Measurements from ENCODE around the gene MCCC1.
"Not testable (repeated sequence)": the region's sequence is repeated elsewhere in the genome, so short reads cannot be mapped to it uniquely, and the experiment has no call there.

The MCCC1 gene

DNA sequence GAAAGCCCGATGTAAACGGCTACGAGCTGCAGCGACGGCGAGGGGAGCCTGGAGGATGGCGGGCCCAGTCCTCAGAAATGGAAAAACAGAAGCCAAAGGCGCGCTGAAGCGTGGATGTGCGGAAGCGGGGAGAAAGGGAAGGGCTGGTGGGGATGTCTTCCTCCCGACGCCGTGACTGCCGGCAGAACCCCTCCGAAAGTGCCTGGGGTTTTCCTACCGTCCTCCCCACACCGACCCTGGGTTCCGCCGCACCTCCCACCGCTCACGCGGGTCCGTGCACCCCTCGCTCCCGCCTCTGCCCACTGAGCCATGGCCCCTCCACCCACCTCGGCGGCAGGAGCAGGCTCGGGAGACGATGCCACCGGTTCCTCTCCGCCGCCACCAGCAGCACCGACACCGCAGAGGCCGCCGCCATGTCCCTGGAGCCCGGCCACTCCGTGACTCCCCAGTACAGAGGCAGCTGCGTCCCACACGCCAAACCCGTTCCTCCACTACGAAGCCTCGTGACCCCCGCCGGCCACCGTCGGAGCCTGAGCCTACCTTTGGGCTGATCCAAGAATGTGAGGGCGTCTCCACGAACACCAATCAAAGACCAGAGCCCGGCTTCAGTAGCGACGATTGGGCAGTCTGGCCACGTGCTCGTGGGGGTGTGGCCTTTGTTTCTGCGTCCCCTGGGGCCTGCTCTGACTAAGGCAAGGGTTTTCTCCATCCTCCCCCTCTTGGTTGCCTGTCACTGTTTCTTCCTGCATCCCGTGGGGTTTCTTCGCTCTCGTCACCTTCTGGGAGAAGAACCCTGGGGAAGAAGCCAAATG is at the start of gene MCCC1:
Gene MCCC1, minus strand, starts transcription at position 471 of the 812 bp plus-strand sequence. Its CDS starts 56 bp downstream, at position 415.
- peak; percentile 93 for FAIRE-seq

DNA sequence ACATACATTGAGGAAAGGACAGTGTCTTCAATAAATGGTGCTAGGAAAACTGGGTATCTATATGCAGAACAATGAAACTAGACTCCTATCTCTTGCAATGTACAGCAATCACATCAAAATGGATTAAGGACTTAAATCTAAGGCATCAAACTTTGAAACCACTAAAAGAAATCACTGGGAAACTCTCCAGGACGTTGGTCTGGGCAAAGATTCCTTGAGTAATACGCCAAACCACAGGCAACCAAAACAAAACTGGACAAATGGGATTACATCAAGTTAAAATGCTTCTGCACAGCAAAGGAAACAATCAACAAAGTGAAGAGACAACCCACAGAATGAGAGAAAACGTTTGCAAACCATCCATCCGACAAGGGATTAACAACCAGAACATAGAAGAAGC is 48.8 kb upstream of the MCCC1 start:
- no peak for FAIRE-seq

DNA sequence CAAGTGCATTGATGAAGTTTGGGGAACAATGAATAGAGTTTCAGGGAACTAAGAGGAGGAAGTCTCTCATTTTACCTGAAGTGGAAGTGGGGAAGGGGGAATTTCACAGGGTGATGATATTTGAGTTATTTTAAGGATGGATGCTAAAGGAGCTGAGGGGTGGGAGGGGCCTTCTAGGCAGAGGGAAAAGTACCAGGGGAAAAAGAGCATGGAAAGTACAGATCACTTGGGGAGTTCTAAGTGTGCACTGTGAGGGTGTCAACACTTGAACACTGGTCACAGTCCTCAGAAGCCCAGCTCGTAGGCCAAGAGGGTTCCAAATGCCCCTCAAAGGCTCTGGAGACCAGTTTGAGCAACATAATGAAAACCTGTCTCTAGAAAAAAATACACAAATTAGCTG is 45.1 kb upstream of the MCCC1 start:
- FAIRE-seq = no peak

DNA sequence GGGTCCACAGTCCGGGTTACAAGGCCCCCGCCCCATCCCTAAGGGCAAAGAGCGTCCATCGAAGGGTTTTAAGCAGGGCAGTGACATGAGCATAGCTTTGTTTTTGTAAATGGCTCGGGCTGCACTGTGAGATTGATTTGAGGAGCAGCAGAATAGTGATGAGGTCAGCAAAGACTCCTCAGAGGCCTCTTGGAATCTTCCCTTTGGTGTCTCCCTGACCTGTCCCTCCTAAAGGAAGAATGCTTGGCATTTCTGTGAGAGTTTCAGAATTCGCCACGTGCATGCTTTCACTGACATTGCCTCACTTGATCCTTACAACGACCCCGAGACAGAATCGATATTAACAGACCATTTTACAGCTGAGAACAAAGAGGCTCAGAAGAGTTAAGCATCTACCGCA is 42.9 kb upstream of the MCCC1 start:
- no peak for FAIRE-seq

DNA sequence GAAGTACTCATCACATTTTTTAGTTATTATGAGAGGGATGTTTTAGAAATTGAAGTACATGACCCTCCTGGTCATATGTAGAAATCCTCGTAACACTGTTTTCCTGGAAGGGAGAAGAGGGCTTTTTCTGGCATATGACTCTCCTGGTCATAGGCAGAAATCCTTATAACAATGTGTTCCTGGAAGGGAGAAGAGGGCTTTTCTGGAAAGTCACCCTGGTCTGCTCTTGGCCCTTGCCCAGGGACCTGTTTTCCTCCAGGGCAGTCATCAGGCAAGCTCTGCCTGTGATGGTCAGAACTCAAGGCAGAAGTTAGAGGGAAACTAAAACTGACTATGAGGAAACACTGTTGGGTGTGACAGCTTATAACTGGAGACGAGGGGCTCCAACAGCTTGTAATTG is 35.5 kb upstream of the MCCC1 start:
- FAIRE-seq = no peak

DNA sequence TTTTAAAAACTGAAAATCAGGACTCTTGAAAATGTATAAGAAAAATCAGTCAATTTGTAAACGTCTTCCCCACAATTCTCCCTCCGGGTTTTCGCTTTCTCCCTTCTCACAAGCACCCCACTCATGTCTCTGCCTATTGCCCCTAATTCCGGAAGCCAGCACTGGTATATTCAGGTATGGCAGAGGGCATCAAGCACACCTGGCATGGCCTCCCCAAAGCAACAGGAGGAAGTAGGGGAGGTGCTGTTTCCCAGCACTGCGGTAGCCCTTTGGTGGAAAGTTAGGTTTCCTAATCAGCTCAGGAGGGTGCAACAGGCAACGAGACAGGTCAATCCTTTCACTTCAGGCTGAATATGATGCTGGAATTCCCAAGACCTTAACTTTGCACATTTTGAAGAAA is 33.1 kb upstream of the MCCC1 start:
- FAIRE-seq = no peak

DNA sequence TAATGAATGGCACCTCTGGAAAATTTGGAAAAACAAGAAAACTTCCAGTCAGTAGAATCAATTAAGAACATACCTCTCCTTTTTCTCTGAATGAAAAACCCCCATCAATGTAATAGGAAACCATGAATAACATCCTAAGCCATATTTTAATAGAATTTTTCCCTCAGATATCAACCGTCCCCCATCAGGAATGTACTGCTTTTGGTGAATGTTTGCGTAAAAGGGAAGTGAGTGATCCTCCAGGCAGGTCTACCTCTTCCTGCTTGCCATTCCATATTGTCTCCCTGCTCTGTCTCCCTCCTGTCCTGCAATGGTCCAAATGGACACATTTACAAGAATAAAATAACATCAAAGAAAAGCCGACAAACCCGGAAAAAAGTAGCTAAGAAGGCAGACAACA is 32.4 kb upstream of the MCCC1 start:
- no peak for FAIRE-seq

DNA sequence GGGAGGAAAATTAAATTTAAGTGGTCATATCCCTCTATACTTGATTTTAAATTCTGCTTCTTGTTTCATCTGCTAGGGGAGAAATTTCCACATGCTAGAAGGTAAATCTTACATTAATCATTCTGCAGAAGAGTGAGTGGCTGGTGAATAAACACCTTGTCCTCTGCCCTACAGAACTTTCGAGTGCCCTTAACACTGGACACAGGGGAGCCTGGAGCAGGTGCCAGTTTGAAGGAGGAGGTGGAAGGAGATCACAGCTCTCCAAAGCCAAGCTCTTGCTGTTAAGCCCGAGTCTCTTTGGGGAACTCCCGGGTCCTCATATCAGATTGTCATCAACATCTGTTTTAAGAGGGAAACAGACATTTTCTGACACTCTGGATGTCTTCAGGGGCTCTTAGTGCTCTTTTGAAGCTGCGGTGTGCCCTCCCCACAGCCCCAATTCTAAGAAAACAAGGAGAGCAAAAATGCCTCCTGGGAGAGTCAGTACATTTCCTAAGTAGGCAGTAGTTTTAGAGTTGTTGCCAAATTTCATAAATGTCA is 32.0 kb upstream of the MCCC1 start:
- FAIRE-seq = no peak

DNA sequence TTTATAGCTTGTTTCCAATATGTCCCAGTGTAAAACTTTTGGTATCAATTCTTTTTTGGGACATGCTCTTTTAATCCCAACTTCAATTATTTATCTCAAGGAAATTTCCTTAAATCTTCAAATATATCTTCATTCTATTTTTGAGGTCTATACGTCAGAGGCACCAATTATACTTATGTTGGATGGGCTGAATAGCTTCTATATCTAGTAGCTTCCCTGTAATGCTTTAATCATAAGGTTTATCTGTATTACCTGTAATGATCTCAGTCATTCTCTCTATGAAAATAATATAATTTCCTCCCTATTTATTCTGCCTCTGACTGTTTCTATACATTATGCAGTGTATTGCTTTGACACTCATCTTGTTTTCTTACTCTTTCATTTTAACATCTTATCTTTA is 29.9 kb upstream of the MCCC1 start:
- no peak for FAIRE-seq

DNA sequence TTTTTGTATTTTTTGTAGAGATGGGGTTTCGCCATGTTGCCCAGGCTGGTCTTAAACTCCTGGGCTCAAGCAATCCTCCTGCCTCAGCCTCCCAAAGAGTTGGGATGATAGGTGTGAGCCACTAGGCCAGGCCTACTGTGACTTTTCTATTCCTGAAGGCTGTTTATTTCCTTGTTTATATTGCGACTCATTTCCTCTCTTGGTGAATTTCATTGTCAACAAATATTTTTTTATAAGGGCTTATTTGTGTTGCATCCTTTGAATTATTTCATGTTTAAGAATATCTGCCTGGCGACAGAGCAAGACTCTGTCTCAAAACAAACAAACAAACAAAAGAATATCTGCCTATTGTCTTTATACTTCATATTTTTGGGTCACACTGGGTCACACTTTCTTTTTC is 29.4 kb upstream of the MCCC1 start:
- no peak for FAIRE-seq

DNA sequence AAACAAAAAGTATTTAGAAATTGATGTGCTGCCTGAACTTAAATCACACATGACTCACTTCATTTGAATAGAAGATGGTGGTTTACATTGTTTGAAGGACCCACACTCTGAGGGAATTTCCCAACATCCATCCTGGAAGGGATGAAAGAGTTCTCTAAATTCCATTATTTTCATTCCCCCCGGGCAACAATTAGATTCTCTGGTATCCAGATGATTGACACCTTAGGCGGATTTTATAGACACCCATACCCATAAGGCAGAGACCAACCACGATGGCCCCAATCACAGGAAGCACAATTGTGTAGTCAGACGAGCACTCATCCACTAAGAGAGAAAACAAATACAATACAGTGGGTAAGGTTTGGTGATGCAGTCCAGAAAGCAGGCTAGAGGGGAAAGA is 24.6 kb upstream of the MCCC1 start:
- FAIRE-seq = no peak

DNA sequence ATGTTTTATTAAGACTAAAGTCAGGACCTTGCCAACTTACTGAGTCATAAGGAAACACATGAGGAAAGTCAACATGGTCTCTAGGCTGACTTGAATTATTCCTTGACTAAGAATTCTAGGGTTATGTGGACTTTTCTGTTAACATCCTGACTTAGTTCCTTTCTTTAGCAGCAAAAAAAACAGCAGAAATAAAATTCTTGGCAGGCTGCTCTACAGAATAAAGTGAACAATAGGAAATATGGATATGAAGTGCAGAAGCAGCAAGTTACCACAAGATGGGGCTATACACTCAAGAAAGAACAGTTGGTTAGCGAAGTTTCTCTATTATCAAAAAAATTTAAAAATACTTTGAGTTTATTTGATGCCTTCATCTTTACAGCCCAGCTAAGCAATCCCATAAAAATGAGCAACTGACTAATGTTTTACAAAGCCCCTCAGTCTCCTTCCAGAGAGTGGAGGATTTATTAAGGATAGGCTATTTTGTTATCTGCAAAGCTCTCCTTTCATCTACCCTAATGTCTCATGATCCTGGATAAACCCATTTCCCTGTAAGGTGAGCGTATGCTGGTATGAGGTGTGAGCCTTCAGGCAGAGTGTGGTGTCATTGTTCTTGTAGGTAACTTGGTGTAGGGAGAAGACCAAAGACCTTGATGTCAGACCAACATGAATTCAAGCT is 23.1 kb upstream of the MCCC1 start:
- peak; percentile 76 for FAIRE-seq

DNA sequence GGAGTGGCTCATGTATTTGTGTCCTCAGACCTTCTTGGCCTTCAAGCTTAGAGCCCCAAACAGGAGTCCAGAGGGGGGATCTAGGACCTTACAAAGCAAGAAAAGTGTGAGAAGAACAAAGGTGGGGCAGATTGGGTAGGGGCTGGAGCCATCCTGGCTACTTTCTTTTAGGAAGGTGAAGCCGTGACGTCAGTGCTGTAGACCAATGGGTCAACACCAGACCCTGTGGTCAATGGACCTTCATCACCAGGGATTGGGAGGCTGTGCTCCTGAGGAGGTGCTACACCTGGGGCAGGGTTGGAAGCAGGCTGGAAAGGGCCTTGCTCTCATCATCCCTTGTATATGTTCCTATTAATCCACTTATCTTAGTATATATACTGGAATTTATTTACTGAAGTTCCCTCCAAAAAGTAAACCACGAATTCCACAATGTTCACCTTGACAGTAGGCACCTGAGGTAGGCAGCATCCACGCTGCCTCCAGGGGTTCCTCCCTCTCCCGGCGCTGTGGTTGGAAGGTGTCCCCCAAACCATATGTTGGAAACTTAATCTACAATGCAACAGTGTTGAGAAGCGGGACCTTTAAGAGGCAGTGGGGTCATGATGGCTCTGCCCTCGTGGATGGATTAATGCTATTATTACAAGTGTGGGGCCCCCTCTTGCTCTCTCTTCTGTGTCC is 21.4 kb upstream of the MCCC1 start:
- no peak for FAIRE-seq

DNA sequence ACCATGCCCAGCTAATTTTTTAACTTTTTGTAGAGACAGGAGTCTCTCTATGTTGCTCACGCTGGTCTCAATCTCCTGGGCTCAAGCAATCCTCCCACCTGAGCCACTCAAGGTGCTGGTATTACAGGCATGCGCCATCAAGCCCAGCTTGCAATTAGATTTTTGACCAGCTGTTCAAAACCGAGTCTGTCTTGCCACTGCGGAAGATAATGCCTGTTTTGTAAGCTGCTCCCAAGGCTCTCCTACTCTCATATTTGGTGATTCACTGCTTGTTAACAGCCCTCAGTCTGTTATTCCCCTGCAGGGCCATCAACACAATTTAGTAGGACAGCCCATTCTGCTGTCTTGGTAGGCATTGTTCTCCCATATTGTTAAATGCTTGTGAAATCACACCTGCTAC is 17.8 kb upstream of the MCCC1 start:
- no peak for FAIRE-seq

DNA sequence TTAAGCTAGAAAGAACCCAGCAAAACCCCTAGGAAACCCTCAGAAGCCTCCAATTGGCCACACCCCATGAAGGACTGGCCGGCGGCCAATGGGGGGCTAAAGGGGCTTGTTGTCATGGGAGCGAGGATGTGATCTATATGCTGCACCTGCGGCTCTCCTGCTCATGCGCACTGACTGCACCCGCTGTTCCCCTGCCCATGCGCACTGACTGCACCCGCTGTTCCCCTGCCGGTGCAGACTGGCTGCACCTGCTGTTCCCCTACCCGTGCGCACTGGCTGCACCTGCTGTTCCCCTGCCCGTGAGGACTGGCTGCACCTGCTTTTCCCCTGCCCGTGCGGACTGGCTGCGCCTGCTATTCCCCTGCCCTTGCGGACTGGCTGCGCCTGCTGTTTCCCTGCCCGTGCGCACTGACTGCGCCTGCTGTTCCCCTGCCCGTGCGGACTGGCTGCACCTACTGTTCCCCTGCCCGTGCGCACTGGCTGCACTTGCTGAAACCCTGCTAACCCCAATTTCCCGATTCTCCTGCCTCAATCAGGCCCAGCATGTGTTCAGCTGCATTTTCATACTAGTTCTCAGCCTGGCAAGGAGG is 16.8 kb upstream of the MCCC1 start:
- no peak for FAIRE-seq

DNA sequence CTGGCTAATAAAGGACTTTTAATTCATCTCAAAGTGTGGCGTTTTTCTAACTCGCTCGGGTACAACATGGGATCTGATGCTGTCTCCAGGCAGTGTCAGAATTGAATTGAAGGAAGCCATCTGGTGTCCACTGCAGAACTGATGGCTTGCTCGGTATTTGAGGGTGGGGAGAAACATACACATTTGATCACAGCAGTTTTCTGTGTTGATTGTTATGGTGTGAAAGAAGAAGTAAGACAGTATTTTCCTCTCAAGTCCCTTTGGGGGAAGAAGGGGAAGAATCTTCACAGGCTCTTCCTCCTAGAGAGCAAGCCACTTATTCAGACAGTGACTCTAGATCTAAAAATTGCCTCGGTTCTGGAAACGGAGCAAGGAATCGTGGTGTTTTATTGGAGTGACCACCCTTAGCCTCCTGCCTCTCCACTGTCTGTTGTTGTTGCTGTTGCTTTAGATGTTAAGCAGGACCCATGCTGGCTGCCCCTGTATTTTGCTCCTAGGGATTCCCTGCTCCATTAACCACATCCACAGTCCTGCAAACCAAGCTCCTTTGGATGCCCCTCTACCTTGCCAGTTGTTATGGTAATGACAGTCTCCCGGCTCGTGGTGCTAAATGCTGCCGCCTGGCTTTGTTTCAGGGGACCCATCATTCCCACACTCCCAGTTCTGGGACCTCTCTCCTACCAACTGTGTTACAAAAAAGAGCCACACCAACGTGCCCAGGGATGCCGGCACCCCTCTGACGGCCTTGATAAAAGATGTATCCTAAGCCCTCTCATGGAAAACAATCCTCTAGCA is 15.3 kb upstream of the MCCC1 start:
- no peak for FAIRE-seq

DNA sequence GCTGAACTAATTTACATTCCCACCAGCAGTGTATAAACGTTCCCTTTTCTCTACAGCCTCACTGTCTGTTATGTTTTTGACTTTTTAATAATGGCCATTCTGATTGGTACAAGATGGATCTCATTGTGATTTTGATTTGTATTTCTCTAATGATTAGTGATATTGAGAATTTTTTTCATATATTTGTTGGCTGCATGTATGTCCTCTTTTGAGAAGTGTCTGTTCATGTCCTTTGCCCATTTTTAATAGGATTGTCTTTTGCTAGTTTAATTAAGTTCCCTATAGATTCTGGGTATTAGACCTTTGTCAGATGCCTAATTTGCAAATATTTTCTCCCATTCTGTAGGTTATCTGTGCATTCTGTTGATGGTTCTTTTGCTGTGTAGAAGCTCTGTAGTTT is 10.6 kb upstream of the MCCC1 start:
- not testable (repeated sequence) for FAIRE-seq

DNA sequence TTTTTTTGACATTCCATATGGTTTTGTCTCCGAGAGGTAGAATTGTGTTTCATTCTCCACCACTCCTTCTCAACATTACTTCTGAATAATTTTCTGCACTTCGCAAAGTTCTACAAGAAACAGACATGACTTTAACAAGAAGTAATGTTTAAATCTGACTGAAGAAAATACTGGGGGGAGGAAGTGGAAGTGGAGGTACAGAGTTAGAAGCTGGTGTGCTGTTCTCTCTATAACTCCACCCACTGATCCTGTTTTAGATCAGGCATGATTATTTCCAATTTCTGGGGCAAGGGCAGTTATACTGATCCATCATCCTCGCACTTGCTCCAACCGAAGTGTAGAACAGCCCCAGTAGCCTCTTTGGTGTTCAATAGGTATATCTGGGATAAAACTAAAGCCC is 9.2 kb upstream of the MCCC1 start:
- FAIRE-seq = no peak

DNA sequence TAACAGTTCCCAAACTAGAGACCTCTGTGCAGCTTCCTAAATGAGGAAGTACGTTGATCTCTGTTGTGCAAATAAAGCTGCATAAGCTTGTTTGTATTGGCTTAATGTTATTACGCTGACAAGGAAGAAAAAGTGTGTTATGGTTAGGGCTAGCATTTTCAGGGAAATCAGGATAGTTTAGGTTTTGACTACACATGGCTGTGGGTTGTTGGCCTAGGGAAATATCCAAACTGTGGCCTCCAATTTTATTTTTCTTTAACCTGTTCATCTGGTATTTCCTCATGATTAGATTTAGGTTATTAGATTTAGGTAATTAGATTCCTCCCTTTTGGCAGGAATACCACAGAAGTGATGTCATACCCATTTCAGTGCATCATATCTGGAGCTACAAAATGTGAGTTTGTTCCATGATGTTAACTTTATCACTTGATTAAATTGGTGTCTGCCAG is 8.7 kb upstream of the MCCC1 start:
- FAIRE-seq = no peak

DNA sequence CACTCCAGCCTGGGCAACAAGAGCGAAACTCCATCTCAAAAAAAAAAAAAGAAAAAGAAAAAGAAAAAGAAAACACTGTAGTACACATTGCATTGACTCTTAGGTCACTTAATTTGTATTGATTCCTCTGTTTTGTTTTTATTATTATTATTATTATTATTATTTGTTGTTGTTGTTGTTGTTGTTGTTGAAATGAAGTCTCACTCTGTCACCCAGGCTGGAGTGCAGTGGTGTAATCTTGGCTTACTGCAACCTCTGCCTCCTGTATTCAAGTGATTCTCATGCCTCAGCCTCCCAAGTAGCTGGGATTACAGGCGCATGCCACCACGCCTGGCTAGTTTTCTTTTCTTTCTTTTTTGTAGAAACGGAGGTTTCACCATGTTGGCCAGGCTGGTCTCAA is 8.1 kb upstream of the MCCC1 start:
- FAIRE-seq = not testable (repeated sequence)

DNA sequence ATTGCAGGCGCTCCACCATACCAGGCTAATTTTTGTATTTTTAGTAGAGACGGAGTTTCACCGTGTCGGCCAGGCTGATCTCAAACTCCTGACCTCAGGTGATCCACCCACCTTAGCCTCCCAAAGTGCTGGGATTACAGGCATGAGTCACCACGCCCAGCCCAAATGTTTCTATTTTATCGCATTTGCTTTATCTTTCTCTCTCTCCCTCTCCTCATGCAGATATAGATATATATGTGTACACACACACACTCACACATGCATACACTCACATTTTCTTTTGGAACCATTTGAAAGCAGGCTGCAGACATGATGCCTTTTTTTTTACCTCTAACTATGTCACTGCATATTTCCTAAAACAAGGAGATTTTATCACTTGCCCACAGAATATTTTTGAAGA is 7.3 kb upstream of the MCCC1 start:
- FAIRE-seq = no peak

DNA sequence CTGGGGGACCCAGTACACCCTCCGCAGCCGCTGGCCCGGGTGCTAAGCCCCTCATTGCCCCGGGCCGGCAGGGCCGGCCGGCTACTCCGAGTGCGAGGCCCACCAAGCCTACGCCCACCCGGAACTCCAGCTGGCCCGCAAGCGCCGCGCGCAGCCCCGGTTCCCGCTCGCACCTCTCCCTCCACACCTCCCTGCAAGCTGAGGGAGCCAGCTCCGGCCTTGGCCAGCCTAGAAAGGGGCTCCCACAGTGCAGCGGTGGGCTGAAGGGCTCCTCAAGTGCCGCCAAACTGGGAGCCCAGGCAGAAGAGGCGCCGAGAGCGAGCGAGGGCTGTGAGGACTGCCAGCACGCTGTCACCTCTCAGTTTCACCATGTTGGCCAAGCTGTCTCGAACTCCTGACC is 4.7 kb upstream of the MCCC1 start:
- not testable (repeated sequence) for FAIRE-seq

All from endometrium (tissue), 2 donors.